Gastroesophageal sphincter (tissue), 3 donors: Measurements from ENCODE around the gene NFATC2.

Source experiments
- CTCF ChIP-seq, 4 experiments: fragments of 200-600 bp in 2 of 4; fragments of 450-650 bp in 2 of 4; sonication (generic) in 1 of 4; IDR thresholded peaks; one replicate each; pipeline ENCODE4 v1.5.1; 2017 to 2019; ENCODE audit warnings: antibody characterized with exemption in 4 of 4, mild to moderate bottlenecking in 2 of 4, moderate library complexity in 2 of 4
- POLR2AphosphoS5 ChIP-seq: sonication (generic); formaldehyde crosslinking; IDR thresholded peaks from one replicate; pipeline ENCODE4 v1.6.1; 2017; ENCODE audit warnings: antibody characterized with exemption

- TF ChIP-seq CTCF (IDR thresholded peaks at IDR 0.05) = no peak
- TF ChIP-seq POLR2AphosphoS5 = no peak
These were observed 115.5 kb downstream of the NFATC2 start for GRCh38 chr20:51426718-51427650.
